ENCODE measurements around the gene NRN1.
"Not testable (repeated sequence)": the region's sequence is repeated elsewhere in the genome, so short reads cannot be mapped to it uniquely, and the experiment has no call there.

The NRN1 gene

GRCh38 chr6:6006428-6007365 is at the start of gene NRN1:
NRN1 (minus strand) TSS chr6:6006925; CDS start chr6:6006749, 176 bp downstream.
- DNase-seq, result peak; percentile 12

- no peak for DNase-seq
These were observed 45.5 kb upstream of the NRN1 start for GRCh38 chr6:6052216-6052615.

- peak; percentile 22 for DNase-seq
These were observed 40.0 kb upstream of the NRN1 start for GRCh38 chr6:6046716-6047115.

- peak; percentile 36 for DNase-seq
These were observed 33.3 kb upstream of the NRN1 start for GRCh38 chr6:6039946-6040509.

- no peak for DNase-seq
These were observed 30.5 kb upstream of the NRN1 start for GRCh38 chr6:6037179-6037578.

- no peak for DNase-seq
These were observed 27.1 kb upstream of the NRN1 start for GRCh38 chr6:6033858-6034257.

- DNase-seq, result no peak
These were observed 19.9 kb upstream of the NRN1 start for GRCh38 chr6:6026513-6027205.

GRCh38 chr6:6025736-6026135 is 19.0 kb upstream of the NRN1 start:
- no peak for DNase-seq

GRCh38 chr6:6024220-6024619 is 17.5 kb upstream of the NRN1 start:
- DNase-seq, result no peak

GRCh38 chr6:6022841-6023240 is 16.1 kb upstream of the NRN1 start:
- DNase-seq, result not testable (repeated sequence)

GRCh38 chr6:6008648-6009421 is 2.1 kb upstream of the NRN1 start:
- peak; percentile 77 for DNase-seq

GRCh38 chr6:6008089-6008647 is 1.4 kb upstream of the NRN1 start:
- DNase-seq, result peak; percentile 12

- DNase-seq, result peak; percentile 56
These were observed 802 bp upstream of the NRN1 start for GRCh38 chr6:6007366-6008088.

GRCh38 chr6:6006006-6006427 is 708 bp downstream of the NRN1 start:
- DNase-seq, result no peak

GRCh38 chr6:6005051-6006005 is 1.4 kb downstream of the NRN1 start:
- no peak for DNase-seq

- DNase-seq, result no peak
These were observed 2.2 kb downstream of the NRN1 start for GRCh38 chr6:6004390-6004995.

- peak; percentile 52 for DNase-seq
These were observed 2.9 kb downstream of the NRN1 start for GRCh38 chr6:6003621-6004366.

- no peak for DNase-seq
These were observed 3.7 kb downstream of the NRN1 start for GRCh38 chr6:6002848-6003620.

All from hematopoietic multipotent progenitor cell treated with erythropoietin and hydrocortisone succinate and interleukin-3 and kit ligand, for 4 days (in vitro differentiated cells).